ENCODE results near the gene IRAK1BP1. TPM values are rescaled to one million over a fixed set of nuclear protein-coding genes. Genes with fewer than 3 reads are reported as not detected.
"Not testable (repeated sequence)": the region's sequence is repeated elsewhere in the genome, so short reads cannot be mapped to it uniquely, and the experiment has no call there.

Gene IRAK1BP1
- polyA plus RNA-seq, 1 donor (not counting 4 experiments of a cell fraction or from before 2014, with no cell fraction given): 3.8 TPM

GRCh38 chr6:78875505-78875904 lies 8.2 kb downstream of the IRAK1BP1 start:
- no peak for FAIRE-seq
- Histone ChIP-seq H3K27ac (ENCODE audit: control insufficient read depth, insufficient read depth, low read length) (no peak overlapping the region), H3K9ac (ENCODE audit: control insufficient read depth, extremely low read depth, insufficient read depth, low read length) (no peak overlapping the region), H2AFZ (ENCODE audit: control insufficient read depth, low read length) (no peak overlapping the region), H3K4me1 (ENCODE audit: control insufficient read depth, extremely low read depth, insufficient read depth, low read length) (no peaks in the 10 kb centered on the region), H3K4me3 (ENCODE audit: control insufficient read depth in 2 of 3, extremely low read depth in 1 of 3, insufficient read depth in 2 of 3, low read depth in 1 of 3, low read length in 3 of 3) (no peak overlapping the region), H3K9me1 (ENCODE audit: control insufficient read depth, extremely low read depth, insufficient read depth, low read length) (no peaks in the 10 kb centered on the region), H3K27me3 (ENCODE audit: control insufficient read depth, extremely low read depth, insufficient read depth, low read length) (no peaks in the 10 kb centered on the region), H3K4me2 (ENCODE audit: control insufficient read depth, extremely low read depth, insufficient read depth, low read depth, low read length) (no peak overlapping the region), H4K20me1 (ENCODE audit: control insufficient read depth, extremely low read depth, insufficient read depth, low read length) (no peaks in the 10 kb centered on the region), H3K36me3 (ENCODE audit: control insufficient read depth in 2 of 2, extremely low read depth in 1 of 2, insufficient read depth in 2 of 2, low read length in 2 of 2) (no peaks in the 10 kb centered on the region), H3K79me2 (ENCODE audit: control insufficient read depth, insufficient read depth, low read length) (no peaks in the 10 kb centered on the region), H3K9me3 (ENCODE audit: control insufficient read depth, low read depth, low read length) (no peaks in the 10 kb centered on the region)
- dilution Hi-C loops (cut with MboI; ENCODE audit: extremely low pct_ligation_motif_present, low sequenced_read_pairs): no loop called here
- no peak for DNase-seq (ENCODE audit: low read depth, low spot score)
- TF ChIP-seq CTCF (optimal IDR thresholded peaks at IDR 0.05 in 1 of 3, IDR thresholded peaks at IDR 0.05 in 1 of 3, conservative IDR thresholded peaks at IDR 0.05 in 1 of 3; ENCODE audit: extremely low read depth in 1 of 3, insufficient read depth in 2 of 3, low read length in 3 of 3): no peak
- no peak for TF ChIP-seq EZH2 (IDR thresholded peaks at IDR 0.05; ENCODE audit: low read length)

DNA sequence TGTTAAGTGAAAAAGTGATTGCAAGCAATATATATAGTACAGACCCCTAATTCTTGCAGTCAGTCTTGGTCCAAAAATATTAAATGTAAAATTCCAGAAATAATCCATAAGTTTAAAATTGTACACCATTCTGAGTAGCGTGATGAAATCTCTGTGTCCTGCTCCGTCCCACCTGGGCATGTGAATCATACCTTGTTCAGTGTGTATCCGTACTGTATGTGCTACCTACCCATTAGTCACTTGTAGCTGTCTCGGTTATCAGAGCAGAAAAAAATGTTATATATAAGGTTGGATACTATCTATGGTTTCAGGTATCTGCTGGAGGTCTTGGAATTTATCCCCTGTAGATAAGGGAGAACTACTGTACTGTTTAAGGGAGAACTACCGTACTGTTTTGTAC lies 16.3 kb downstream of the IRAK1BP1 start:
- DNase-seq (ENCODE audit: low read depth, low spot score) (no peak), FAIRE-seq (peak; percentile 77)
- H3K9me1 ChIP-seq (ENCODE audit: control insufficient read depth, extremely low read depth, insufficient read depth, low read length): no peaks in the 10 kb centered on the region
- no peak for TF ChIP-seq CTCF (optimal IDR thresholded peaks at IDR 0.05 in 1 of 3, IDR thresholded peaks at IDR 0.05 in 1 of 3, conservative IDR thresholded peaks at IDR 0.05 in 1 of 3; ENCODE audit: extremely low read depth in 1 of 3, insufficient read depth in 2 of 3, low read length in 3 of 3)
- no peak for TF ChIP-seq EZH2 (IDR thresholded peaks at IDR 0.05; ENCODE audit: low read length)
- H3K9ac ChIP-seq (ENCODE audit: control insufficient read depth, extremely low read depth, insufficient read depth, low read length): no peak overlapping the region
- H3K4me3 ChIP-seq (ENCODE audit: control insufficient read depth in 2 of 3, extremely low read depth in 1 of 3, insufficient read depth in 2 of 3, low read depth in 1 of 3, low read length in 3 of 3): no peak overlapping the region
- no peaks in the 10 kb centered on the region for H3K27me3 ChIP-seq (ENCODE audit: control insufficient read depth, extremely low read depth, insufficient read depth, low read length)
- H3K9me3 ChIP-seq (ENCODE audit: control insufficient read depth, low read depth, low read length): no peaks in the 10 kb centered on the region
- H3K27ac ChIP-seq (ENCODE audit: control insufficient read depth, insufficient read depth, low read length): no peak overlapping the region
- dilution Hi-C loops (cut with MboI; ENCODE audit: extremely low pct_ligation_motif_present, low sequenced_read_pairs): no loop called here
- H3K4me1 ChIP-seq (ENCODE audit: control insufficient read depth, extremely low read depth, insufficient read depth, low read length): peaks cover 6% of the 10 kb centered on the region
- H3K36me3 ChIP-seq (ENCODE audit: control insufficient read depth in 2 of 2, extremely low read depth in 1 of 2, insufficient read depth in 2 of 2, low read length in 2 of 2): no peaks in the 10 kb centered on the region
- H2AFZ ChIP-seq (ENCODE audit: control insufficient read depth, low read length): no peak overlapping the region
- peak overlapping the region; percentile 37 for H3K4me2 ChIP-seq (ENCODE audit: control insufficient read depth, extremely low read depth, insufficient read depth, low read depth, low read length)
- H4K20me1 ChIP-seq (ENCODE audit: control insufficient read depth, extremely low read depth, insufficient read depth, low read length): no peaks in the 10 kb centered on the region
- H3K79me2 ChIP-seq (ENCODE audit: control insufficient read depth, insufficient read depth, low read length): no peaks in the 10 kb centered on the region

DNA sequence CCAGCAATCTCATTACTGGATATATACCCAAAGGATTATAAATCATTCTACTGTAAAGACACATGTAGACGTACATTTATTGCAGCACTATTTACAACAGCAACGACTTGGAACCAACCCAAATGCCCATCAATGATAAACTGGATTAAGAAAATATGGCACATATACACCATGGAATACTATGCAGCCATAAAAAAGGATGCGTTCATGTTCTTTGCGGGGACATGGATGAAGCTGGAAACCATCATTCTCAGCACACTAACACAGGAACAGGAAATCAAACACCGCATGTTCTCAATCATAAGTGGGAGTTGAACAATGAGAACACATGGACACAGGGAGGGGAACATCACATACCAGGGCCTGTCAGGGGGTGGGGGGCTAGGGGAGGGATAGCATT lies 22.6 kb downstream of the IRAK1BP1 start:
- H3K27me3 ChIP-seq (ENCODE audit: control insufficient read depth, extremely low read depth, insufficient read depth, low read length); H3K9me1 ChIP-seq (ENCODE audit: control insufficient read depth, extremely low read depth, insufficient read depth, low read length); DNase-seq (ENCODE audit: low read depth, low spot score); H3K4me1 ChIP-seq (ENCODE audit: control insufficient read depth, extremely low read depth, insufficient read depth, low read length); H3K9ac ChIP-seq (ENCODE audit: control insufficient read depth, extremely low read depth, insufficient read depth, low read length); dilution Hi-C loops (cut with MboI; ENCODE audit: extremely low pct_ligation_motif_present, low sequenced_read_pairs); H2AFZ ChIP-seq (ENCODE audit: control insufficient read depth, low read length); H3K4me3 ChIP-seq (ENCODE audit: control insufficient read depth in 2 of 3, extremely low read depth in 1 of 3, insufficient read depth in 2 of 3, low read depth in 1 of 3, low read length in 3 of 3); FAIRE-seq; H3K36me3 ChIP-seq (ENCODE audit: control insufficient read depth in 2 of 2, extremely low read depth in 1 of 2, insufficient read depth in 2 of 2, low read length in 2 of 2); H3K9me3 ChIP-seq (ENCODE audit: control insufficient read depth, low read depth, low read length); H3K79me2 ChIP-seq (ENCODE audit: control insufficient read depth, insufficient read depth, low read length); H4K20me1 ChIP-seq (ENCODE audit: control insufficient read depth, extremely low read depth, insufficient read depth, low read length); H3K4me2 ChIP-seq (ENCODE audit: control insufficient read depth, extremely low read depth, insufficient read depth, low read depth, low read length); H3K27ac ChIP-seq (ENCODE audit: control insufficient read depth, insufficient read depth, low read length): not testable (repeated sequence)
